ENCODE data around the gene RFX4. TPM values are rescaled to one million over a fixed set of nuclear protein-coding genes. Genes with fewer than 3 reads are reported as not detected.

The RFX4 gene
- total and polyA plus RNA-seq, 7 experiments from 2014 or later: not detected

DNA sequence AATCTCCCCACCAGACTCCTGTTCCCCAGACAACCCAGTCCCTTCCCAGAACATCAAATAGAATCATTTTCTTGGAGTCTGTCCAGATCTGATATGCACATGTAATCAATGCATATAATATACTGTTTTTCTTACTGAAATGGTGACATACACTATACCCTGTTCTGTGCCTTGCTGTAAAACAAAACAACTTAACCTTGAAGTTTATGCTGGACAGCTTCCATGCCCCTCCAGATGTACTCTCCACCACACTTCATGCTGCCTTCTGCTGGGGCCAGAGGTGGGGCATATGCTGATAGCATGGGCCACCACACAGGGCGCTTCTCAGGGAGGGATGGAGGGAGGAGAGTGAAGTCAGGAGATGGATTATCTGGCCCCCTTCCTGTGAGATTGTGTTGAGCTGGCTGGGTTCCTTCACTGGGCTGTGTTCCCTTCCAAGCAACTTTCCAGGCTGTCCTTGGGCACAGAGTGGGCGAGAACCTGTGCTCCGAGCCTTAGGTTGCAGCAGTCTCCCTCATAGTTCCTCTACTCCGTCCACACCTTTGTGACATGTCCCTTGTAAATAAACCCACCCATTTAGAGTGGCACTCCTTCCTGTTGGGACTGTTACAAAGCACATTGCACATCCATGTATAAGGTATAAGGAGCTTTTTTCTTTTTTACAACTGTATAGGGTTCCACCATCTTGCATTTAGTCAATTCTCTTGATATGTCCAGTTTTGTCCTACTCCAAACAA, 114.0 kb downstream of the RFX4 start:
- Histone ChIP-seq H3K4me1 (ENCODE audit: control insufficient read depth in 2 of 2, insufficient read depth in 2 of 2, low read length in 2 of 2) (no peaks in the 10 kb centered on the region), H3K4me3 (ENCODE audit: low read length) (no peak overlapping the region), H3K27me3 (ENCODE audit: control insufficient read depth in 2 of 2, insufficient read depth in 2 of 2, low read length in 2 of 2) (no peaks in the 10 kb centered on the region), H3K9me3 (ENCODE audit: control insufficient read depth in 2 of 3, low read length in 3 of 3) (peaks cover 0 to 4% (median 0%) of the 10 kb centered on the region in 3 experiments), H3K36me3 (ENCODE audit: control insufficient read depth in 2 of 3, insufficient read depth in 3 of 3, low read length in 3 of 3) (no peaks in the 10 kb centered on the region), H3K27ac (ENCODE audit: low read depth, low read length) (no peak overlapping the region)
- no peak overlapping the region for H3K4me3 Mint-ChIP-seq
- ATAC-seq (no peak), DNase-seq (no peak)
- H3K27ac Mint-ChIP-seq: no peak overlapping the region
- intact Hi-C loops (cut with micrococcal nuclease): no loop called here
- peaks cover 0 to 7% (median 3%) of the 10 kb centered on the region in 5 donors for H3K27me3 Mint-ChIP-seq
- peaks cover 0 to 12% (median 0%) of the 10 kb centered on the region in 5 donors for H3K36me3 Mint-ChIP-seq
- POLR2A ChIA-PET: no interaction called here
- peaks cover 0 to 31% (median 19%) of the 10 kb centered on the region in 11 donors for H3K9me3 Mint-ChIP-seq
- CTCF ChIA-PET: no interaction called here
- no peaks in the 10 kb centered on the region for H3K4me1 Mint-ChIP-seq

DNA sequence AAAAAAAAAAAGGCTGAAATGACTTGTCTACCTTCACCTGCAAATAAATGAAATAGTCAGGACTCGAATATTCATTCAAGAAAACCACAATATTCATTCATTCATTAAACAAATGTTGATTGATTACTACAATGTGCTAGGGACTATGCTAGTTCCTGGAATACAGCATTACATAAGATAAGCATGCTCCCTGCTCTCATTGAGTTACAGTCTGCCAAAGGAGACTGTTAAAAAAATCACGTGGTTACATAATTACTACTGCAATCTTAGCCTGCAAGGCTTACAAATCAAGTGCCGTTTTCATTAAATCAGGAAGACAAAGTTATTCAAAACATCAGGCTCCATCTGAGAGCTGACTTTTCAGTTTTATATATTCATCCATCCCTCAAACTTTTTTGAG, 121.3 kb downstream of the RFX4 start:
- no peaks in the 10 kb centered on the region for H3K36me3 ChIP-seq (ENCODE audit: control insufficient read depth in 2 of 3, insufficient read depth in 3 of 3, low read length in 3 of 3)
- H3K27me3 Mint-ChIP-seq: no peaks in the 10 kb centered on the region
- CTCF ChIA-PET: no interaction called here
- POLR2A ChIA-PET: no interaction called here
- H3K27me3 ChIP-seq (ENCODE audit: control insufficient read depth in 2 of 2, insufficient read depth in 2 of 2, low read length in 2 of 2): no peaks in the 10 kb centered on the region
- H3K27ac Mint-ChIP-seq: no peak overlapping the region
- no peak for ATAC-seq
- intact Hi-C loops (cut with micrococcal nuclease): no loop called here
- H3K9me3 Mint-ChIP-seq: peaks cover 0 to 38% (median 19%) of the 10 kb centered on the region in 11 donors
- H3K4me1 ChIP-seq (ENCODE audit: control insufficient read depth in 2 of 2, insufficient read depth in 2 of 2, low read length in 2 of 2): no peaks in the 10 kb centered on the region
- peaks cover 0 to 11% (median 0%) of the 10 kb centered on the region in 3 experiments for H3K9me3 ChIP-seq (ENCODE audit: control insufficient read depth in 2 of 3, low read length in 3 of 3)
- no peaks in the 10 kb centered on the region for H3K4me1 Mint-ChIP-seq
- no peak for DNase-seq
- H3K4me3 ChIP-seq (ENCODE audit: low read length): no peak overlapping the region
- H3K4me3 Mint-ChIP-seq: no peak overlapping the region
- H3K27ac ChIP-seq (ENCODE audit: low read depth, low read length): no peak overlapping the region
- H3K36me3 Mint-ChIP-seq: peaks cover 0 to 15% (median 6%) of the 10 kb centered on the region in 5 donors

DNA sequence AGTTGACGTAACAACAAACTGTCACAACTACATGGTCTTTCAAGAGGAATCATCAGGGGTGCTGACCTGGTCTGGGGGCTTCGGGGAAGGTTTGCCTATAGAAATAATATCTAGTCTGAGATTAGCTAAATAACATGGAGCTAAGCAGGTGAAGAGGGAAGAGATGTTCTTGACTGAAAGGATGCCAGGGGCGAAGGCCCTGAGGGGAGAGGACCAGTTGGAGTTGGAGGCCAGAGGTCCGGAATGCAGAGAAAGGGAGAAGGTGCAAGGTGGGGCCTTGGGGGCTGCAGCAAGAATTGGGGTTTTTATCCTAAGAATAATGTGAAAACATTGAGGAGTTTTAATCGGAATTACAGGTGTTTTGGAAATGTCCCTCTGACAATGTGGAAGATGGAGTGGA, 123.2 kb downstream of the RFX4 start:
- Histone ChIP-seq H3K4me1 (ENCODE audit: control insufficient read depth in 2 of 2, insufficient read depth in 2 of 2, low read length in 2 of 2) (no peaks in the 10 kb centered on the region), H3K27me3 (ENCODE audit: control insufficient read depth in 2 of 2, insufficient read depth in 2 of 2, low read length in 2 of 2) (no peaks in the 10 kb centered on the region), H3K27ac (ENCODE audit: low read depth, low read length) (no peak overlapping the region), H3K4me3 (ENCODE audit: low read length) (no peak overlapping the region), H3K9me3 (ENCODE audit: control insufficient read depth in 2 of 3, low read length in 3 of 3) (peaks cover 0 to 11% (median 0%) of the 10 kb centered on the region in 3 experiments), H3K36me3 (ENCODE audit: control insufficient read depth in 2 of 3, insufficient read depth in 3 of 3, low read length in 3 of 3) (no peaks in the 10 kb centered on the region)
- no peaks in the 10 kb centered on the region for H3K4me1 Mint-ChIP-seq
- ChIA-PET POLR2A (no interaction called here), CTCF (no interaction called here)
- peaks cover 0 to 14% (median 4%) of the 10 kb centered on the region in 5 donors for H3K36me3 Mint-ChIP-seq
- H3K4me3 Mint-ChIP-seq: no peak overlapping the region
- DNase-seq (no peak), ATAC-seq (no peak)
- H3K9me3 Mint-ChIP-seq: peaks cover 0 to 22% (median 13%) of the 10 kb centered on the region in 11 donors
- intact Hi-C loops (cut with micrococcal nuclease): no loop called here
- H3K27me3 Mint-ChIP-seq: peaks cover 4 to 6% (median 5%) of the 10 kb centered on the region in 5 donors
- H3K27ac Mint-ChIP-seq: no peak overlapping the region

DNA sequence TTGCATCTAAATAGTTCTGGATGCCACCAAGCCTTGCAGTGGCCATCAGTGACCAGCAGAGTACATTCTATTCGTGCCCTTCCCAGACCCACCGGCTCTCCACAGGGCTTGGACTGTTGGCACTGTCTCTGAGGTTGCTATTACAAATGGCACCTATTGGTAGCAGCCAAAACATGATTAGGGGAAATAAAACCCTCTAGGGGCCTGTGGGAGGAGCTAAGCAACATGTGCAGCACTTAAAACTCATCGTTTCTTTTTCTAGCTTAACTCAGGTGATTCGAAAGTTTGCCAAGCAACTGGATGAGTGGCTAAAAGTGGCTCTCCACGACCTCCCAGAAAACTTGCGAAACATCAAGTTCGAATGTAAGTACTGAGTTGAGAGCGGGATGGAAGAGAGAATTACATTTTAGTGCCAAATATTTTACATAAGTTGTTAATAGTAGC, 126.3 kb downstream of the RFX4 start:
- Histone ChIP-seq H3K27me3 (ENCODE audit: control insufficient read depth in 2 of 2, insufficient read depth in 2 of 2, low read length in 2 of 2) (no peaks in the 10 kb centered on the region), H3K36me3 (ENCODE audit: control insufficient read depth in 2 of 3, insufficient read depth in 3 of 3, low read length in 3 of 3) (no peaks in the 10 kb centered on the region), H3K4me1 (ENCODE audit: control insufficient read depth in 2 of 2, insufficient read depth in 2 of 2, low read length in 2 of 2) (no peaks in the 10 kb centered on the region), H3K4me3 (ENCODE audit: low read length) (no peak overlapping the region), H3K9me3 (ENCODE audit: control insufficient read depth in 2 of 3, low read length in 3 of 3) (no peaks in the 10 kb centered on the region), H3K27ac (ENCODE audit: low read depth, low read length) (no peak overlapping the region)
- H3K9me3 Mint-ChIP-seq: no peaks in the 10 kb centered on the region
- no peaks in the 10 kb centered on the region for H3K36me3 Mint-ChIP-seq
- no peaks in the 10 kb centered on the region for H3K4me1 Mint-ChIP-seq
- no peak overlapping the region for H3K27ac Mint-ChIP-seq
- peaks cover 4 to 23% (median 15%) of the 10 kb centered on the region in 5 donors for H3K27me3 Mint-ChIP-seq
- H3K4me3 Mint-ChIP-seq: no peak overlapping the region
- intact Hi-C loops (cut with micrococcal nuclease): no loop called here
- ChIA-PET POLR2A (interaction anchor here (0.6 kb wide), 1 partner anchor 57 kb away, joined by 3 read pairs; no protein-coding TSS in a partner anchor), CTCF (no interaction called here)
- no peak for ATAC-seq
- no peak for DNase-seq

DNA sequence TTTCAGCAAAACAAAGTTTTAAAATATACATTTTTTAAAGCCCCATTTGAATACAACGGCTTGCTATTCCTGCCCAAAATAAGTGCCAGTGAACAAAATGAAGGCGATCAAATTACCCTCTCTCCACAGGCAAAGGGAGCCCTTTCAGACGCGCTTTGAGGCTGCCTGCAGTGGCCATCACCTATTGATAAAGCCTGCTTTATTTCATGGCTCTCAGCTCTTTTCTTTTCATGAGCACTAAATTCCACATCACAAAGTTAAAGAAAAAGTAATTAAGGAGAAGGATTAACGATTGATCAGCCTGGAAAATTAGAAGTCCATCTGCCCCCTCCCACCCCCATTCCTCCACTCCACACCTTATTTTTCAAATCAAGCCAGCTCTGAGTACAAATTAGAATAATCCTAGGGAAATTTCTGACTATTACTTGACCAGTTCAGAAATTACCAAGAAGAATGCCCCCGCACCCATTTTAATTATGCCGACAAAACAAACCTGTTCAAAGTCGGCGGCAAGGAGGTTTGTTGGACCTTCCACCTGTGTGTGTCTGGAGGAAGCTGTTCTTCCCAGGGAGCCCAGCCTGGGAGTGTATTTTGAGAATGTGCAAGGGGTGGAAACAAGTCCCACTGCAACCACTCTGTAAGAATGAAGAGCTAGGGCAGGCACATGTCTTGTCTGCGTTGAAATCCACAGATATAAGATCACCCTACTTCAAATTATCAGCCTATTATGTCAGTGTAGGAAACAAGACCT, 127.5 kb downstream of the RFX4 start:
- Histone ChIP-seq H3K4me3 (ENCODE audit: low read length) (no peak overlapping the region), H3K27ac (ENCODE audit: low read depth, low read length) (no peak overlapping the region), H3K27me3 (ENCODE audit: control insufficient read depth in 2 of 2, insufficient read depth in 2 of 2, low read length in 2 of 2) (no peaks in the 10 kb centered on the region), H3K9me3 (ENCODE audit: control insufficient read depth in 2 of 3, low read length in 3 of 3) (no peaks in the 10 kb centered on the region), H3K36me3 (ENCODE audit: control insufficient read depth in 2 of 3, insufficient read depth in 3 of 3, low read length in 3 of 3) (no peaks in the 10 kb centered on the region), H3K4me1 (ENCODE audit: control insufficient read depth in 2 of 2, insufficient read depth in 2 of 2, low read length in 2 of 2) (no peaks in the 10 kb centered on the region)
- H3K4me3 Mint-ChIP-seq: no peak overlapping the region
- H3K27ac Mint-ChIP-seq: no peak overlapping the region
- H3K36me3 Mint-ChIP-seq: no peaks in the 10 kb centered on the region
- ChIA-PET POLR2A (no interaction called here), CTCF (interaction anchor here (0.5 kb wide), 1 partner anchor 554 kb away, joined by 4 read pairs; no protein-coding TSS in a partner anchor)
- ATAC-seq (no peak), DNase-seq (no peak)
- H3K9me3 Mint-ChIP-seq: no peaks in the 10 kb centered on the region
- no peaks in the 10 kb centered on the region for H3K4me1 Mint-ChIP-seq
- intact Hi-C loops (cut with micrococcal nuclease): no loop called here
- H3K27me3 Mint-ChIP-seq: peaks cover 4 to 23% (median 15%) of the 10 kb centered on the region in 5 donors

DNA sequence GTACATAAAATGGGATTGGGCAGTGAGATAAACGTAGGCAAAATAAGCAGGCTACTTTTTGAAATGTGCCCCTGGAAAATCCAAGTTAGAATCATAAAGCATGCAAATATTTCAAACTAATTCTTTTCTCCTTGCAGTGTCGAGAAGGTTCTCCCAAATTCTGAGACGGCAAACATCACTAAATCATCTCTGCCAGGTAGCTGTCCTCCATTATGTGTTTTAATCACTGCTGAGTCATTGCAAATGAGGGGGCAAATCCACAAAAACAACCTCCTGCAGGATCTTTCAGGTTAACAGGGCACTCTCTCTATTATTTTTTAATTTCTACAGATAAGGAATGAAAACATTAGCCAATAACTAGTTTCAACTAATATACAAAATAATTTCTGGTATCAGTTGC, 128.5 kb downstream of the RFX4 start:
- Mint-ChIP-seq H3K36me3 (no peaks in the 10 kb centered on the region), H3K27ac (no peak overlapping the region), H3K4me1 (no peaks in the 10 kb centered on the region), H3K4me3 (no peak overlapping the region), H3K27me3 (peaks cover 4 to 23% (median 15%) of the 10 kb centered on the region in 5 donors), H3K9me3 (no peaks in the 10 kb centered on the region)
- ATAC-seq: no peak
- ChIA-PET POLR2A (no interaction called here), CTCF (no interaction called here)
- no peaks in the 10 kb centered on the region for H3K4me1 ChIP-seq (ENCODE audit: control insufficient read depth in 2 of 2, insufficient read depth in 2 of 2, low read length in 2 of 2)
- no peak overlapping the region for H3K27ac ChIP-seq (ENCODE audit: low read depth, low read length)
- no peak for DNase-seq
- no peaks in the 10 kb centered on the region for H3K36me3 ChIP-seq (ENCODE audit: control insufficient read depth in 2 of 3, insufficient read depth in 3 of 3, low read length in 3 of 3)
- H3K4me3 ChIP-seq (ENCODE audit: low read length): no peak overlapping the region
- no peaks in the 10 kb centered on the region for H3K27me3 ChIP-seq (ENCODE audit: control insufficient read depth in 2 of 2, insufficient read depth in 2 of 2, low read length in 2 of 2)
- intact Hi-C loops (cut with micrococcal nuclease): no loop called here
- no peaks in the 10 kb centered on the region for H3K9me3 ChIP-seq (ENCODE audit: control insufficient read depth in 2 of 3, low read length in 3 of 3)
